HG02973 (cell line): Measurements from ENCODE around the gene CPNE5.

Experiments
- ATAC-seq: cut with Tn5 transposase; IDR thresholded peaks from one replicate; pipeline ENCODE4 v1.9.1; 2021; ENCODE audit warnings: moderate library complexity; ENCODE audit not compliant: unreplicated experiment

The CPNE5 gene

GRCh38 chr6:36751091-36751490 lies 88.2 kb downstream of the CPNE5 start:
- ATAC-seq, result no peak

- ATAC-seq, result no peak
Measured at GRCh38 chr6:36749829-36750489, 89.3 kb downstream of the CPNE5 start.

DNA sequence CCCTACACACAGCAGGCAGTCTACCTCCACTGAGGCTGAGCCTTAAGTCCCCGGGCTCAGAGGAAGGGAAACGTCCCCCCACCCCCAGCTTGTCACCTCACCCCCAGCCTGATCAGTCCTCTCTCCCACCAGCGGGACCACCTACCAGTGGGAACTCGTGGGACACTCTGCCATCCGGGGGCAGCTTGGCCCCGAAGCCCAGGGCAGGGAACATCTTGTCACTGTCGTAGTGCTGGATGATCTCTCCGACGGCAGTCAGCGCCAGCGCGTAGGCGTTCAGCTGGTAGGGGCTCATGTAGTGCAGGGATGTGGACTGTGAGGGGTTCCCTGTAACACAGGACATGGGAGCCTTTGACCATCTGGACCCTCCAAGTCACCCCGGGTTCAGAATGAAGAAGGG lies 93.0 kb downstream of the CPNE5 start:
- ATAC-seq, result no peak

GRCh38 chr6:36745836-36746235 lies 93.4 kb downstream of the CPNE5 start:
- ATAC-seq, result no peak

- no peak for ATAC-seq
Measured at GRCh38 chr6:36745283-36745682, 94.0 kb downstream of the CPNE5 start.

GRCh38 chr6:36744304-36744673 lies 95.0 kb downstream of the CPNE5 start:
- ATAC-seq, result no peak

DNA sequence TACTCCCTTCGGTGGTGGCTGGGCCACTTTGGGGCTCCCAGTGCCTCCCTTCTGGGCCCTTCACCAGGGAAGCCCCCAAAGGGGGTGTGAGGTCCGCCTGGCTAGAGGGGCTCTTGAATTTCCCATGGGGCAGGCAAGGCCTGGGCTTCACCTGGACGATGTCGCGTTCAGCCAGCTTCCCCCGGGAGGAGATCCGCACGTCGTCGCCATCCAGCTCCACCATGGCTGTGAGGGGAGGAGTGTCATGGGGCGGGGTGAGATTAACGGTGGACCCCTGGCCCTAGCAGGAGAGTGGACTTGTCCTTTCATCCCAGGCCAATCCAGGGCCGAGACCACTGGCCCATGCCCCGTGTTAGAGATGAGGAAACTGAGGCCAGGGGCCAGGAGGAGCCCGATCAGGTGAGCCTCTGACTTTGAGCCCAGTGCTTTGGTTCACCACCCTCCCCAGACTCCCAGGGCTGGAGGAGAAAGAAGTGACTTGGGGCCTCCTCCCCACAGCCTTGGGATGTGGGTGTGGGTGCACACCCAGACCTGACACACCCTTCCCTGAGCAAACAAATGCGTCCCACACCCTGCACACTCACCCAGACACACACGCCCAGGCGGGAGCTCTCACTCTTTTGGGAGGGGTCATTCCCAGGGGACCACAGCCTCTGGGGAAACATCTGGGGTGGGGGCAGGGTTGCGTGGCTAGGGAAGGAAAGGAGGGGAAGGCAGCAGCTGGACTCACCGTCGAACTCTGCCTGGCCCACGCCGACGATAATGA lies 95.5 kb downstream of the CPNE5 start:
- ATAC-seq, result no peak

DNA sequence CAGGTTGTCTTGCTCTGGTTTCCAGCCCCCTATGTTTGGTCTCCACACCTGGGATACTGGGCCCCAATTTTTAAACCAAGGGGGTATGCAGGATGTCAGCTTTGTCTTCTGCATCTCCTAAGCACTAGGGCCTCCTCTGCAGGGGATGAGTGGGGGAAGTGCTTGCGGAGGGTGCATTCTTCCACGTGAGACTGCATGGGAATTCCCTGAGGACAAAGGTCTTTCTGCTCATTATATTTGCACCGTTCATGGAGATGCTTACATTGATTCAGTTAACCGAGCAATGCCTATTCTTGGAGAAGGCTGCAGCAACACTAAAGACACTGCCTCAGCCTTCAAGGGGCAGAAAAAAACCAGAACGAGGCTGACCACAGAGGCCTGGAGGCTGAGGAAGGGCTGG lies 96.2 kb downstream of the CPNE5 start:
- no peak for ATAC-seq

DNA sequence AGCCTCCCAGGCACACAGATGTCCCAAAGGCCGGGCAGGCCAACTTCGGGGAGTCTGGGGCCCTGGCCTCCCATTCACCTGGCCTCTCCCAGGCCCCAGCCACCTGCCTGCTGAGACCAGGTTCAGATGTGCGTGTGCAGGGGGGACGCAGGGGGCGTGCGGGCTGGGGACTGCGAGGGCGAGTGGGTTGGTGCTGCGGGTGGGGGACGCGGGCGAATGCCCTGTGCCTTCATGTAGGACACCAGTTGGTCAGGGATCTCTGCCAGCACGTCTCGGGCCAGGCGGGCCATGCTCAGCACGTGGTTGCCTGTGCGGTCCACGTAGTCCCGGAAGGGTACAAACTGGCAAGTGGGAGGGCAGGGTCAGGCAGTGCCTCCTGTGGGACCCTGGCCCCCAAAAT lies 97.1 kb downstream of the CPNE5 start:
- no peak for ATAC-seq

DNA sequence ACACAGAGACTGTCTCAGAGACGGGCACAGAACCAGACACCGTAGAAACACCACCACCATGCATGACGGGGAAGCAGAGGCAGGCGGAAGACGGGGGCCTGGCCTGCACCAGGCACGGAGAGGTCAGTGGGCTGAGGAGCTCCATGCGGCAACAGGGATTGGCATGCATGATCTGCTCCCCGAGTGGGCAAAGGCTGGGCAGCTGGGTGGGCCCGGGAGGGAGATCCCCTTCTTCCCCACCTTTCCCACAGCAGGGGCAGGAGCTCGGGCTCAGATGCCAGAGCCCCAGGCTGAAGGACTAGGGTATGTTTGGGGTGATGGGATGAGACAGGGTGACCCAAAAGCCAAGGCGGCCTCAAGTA lies 98.4 kb downstream of the CPNE5 start:
- ATAC-seq, result no peak

DNA sequence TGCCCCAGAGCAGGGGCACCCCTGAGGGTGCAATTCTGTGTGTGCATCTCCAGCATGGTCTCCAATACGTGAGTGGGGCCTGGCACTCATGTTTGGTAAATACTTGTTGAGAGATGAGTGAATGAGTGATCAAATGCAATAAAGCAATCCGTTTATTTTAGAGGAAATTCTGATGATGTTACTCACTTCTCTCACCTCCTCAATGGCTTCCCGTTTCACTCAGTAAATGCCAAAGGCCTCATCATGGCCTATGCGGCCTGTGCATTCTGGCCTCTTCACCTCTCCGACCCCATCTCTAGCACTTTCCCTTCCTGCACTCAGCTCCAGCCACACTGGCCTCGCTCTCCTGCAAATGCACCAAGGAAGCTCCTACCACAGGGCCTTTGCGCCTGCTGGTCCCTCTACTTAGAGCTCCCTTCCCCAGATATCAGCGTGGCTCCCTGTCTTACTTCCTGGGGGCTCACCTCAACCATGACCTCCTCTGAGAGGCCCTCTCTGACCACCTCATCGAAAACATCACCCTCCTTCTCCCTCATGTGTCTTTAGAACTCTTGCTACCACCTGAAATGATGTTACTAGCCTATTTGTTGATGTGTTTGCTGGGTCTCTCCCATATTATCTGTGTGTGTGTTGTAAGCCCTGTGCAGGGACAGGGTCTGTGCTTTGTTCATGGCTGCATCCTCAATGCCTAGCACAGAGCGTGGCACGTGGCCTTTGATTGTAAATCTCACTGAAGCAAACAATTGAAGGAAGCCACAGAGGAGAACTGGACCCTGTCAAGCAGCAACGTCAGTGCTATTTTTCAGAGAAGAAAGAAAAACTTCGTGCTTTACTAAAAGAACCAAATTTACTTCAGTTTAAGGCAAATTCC lies 99.1 kb downstream of the CPNE5 start:
- no peak for ATAC-seq

DNA sequence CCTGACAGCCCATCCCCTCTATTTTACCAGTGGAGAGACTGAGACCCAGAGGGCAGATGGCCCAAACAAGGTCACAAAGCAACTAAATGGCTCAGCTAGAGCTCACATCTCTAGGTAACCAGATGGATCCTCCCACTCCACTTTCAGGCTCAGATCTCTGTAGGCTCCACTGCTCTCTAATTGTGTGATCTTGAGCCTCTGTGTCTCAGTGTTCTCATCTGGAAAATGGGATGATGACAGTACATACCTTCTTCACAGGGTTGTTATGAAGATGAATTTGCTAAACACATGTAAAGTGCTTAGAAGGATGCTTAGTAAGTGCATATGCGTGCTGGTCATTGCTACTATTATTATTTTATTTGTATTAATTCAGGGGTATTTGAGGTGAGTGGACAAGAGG lies 101.1 kb downstream of the CPNE5 start:
- no peak for ATAC-seq

- ATAC-seq, result no peak
Measured at GRCh38 chr6:36737043-36737785, 102.0 kb downstream of the CPNE5 start.

DNA sequence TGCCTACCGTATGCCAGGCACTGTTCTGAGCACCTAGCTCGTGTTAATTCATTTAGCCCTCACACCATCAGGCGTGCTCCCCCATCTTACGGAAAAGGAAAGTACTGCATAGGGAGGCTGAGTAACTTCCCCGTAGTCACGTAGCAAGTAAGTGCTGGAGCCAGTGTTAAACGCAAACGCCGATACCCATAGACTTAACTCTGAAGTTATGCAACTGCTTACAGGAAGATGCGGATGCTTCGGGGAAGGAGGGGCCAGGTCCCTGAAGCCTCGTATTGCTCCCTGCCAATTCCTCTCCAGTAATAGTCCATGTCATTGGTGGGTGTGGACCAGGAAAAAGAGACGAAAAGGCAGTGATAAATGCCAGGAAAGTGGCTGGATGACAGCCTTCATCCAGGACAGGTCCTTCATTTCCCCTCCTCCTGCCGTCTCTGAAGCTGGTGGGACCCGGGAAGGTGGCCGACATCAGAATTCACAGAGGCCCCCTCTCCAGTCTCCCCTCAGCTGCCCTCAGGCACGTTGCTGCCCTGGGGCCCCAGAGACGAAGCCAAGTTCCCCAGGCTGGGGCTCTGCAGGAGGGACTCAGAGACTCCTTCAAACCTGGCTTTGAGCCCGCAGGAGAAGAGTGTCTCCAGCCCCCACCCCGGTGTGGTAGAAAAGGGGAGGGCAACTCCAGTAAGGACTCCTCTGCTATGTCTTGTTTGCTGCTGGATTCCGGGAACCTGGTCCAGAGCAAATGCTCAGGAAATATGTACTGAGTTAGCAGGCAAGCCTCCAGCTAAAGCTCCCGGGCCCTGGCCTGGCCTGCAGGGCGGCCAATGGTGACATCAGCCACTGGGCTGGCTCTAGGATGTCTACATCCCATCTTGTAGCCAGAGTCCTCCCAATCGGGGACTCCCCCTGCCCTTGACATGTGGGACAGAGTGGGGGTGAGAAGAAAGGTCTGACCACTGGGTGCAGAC lies 103.9 kb downstream of the CPNE5 start:
- no peak for ATAC-seq

DNA sequence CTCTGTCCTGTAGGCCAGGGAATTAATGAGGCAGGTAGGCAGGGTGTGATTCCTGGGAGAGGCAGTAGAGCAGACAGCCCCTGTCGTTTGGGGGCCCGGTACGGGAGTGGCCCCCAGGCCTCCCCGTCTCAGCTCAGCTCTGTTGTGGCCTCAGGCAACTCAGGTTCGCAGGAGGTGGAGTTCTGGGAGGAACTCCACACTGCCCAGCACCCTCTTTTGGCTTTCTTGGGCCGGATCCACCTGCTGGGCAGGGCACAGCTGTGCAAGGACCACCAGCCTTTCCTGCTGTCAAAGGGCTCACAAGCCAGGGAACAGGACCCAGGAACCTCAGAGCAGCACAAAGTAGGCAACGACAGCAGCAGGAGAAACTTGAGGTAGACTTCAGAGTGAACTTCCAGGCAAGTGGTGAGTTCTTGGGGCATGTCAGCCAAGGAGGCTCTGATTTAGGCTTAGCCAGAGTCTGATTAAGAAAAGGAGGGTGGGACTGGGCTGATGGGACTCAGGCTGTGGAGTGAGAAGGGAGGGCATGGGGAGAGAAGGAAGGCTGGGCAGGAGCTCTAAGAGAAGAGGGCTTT lies 104.7 kb downstream of the CPNE5 start:
- ATAC-seq, result no peak

GRCh38 chr6:36733300-36733699 lies 105.9 kb downstream of the CPNE5 start:
- ATAC-seq, result no peak

DNA sequence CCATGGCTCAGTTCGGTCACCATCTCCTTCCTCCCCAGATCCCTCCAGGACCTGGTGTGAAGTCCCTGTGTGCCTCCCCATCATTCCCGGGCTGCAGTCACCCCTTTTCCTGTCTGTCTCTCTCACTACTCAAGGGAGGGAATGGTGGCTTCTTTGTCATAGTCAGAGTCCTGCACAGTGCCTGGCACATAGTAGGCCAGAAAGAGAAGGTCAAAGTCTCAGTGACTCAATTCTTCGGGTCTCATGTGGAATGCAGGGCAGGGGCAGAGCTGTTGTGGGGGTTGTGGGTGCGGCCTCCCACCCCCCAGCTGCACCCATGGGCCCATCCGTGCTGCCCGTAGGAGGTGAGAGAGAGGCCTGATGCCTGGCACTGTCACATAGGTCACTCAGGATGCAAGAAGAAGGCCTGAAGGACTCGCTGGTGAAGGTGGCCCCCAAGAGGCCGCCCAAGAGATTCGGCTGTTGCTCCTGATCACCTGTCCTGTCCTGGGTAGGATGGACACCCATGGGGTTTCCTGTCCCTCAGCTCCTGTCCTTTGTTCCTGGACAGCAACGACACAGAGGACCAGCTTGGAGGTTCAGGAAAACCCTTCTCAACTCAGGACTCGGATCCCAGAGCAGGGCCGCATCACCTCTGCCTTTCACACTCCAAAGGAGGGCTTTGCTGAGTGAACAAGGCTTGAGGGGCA lies 107.5 kb downstream of the CPNE5 start:
- no peak for ATAC-seq

GRCh38 chr6:36730424-36731380 lies 108.5 kb downstream of the CPNE5 start:
- no peak for ATAC-seq
